H1 (cell line): ENCODE measurements around the gene SLC35B4. TPM values are rescaled to one million over a fixed set of nuclear protein-coding genes. Genes with fewer than 3 reads are reported as not detected.

Experiments used
- CTCF ChIA-PET: fragments of 300-600 bp; sonication (Branson Sonifier 250); formaldehyde crosslinking; loops from one replicate; lab custom pipeline; 2021; ENCODE audit not compliant: partially characterized antibody; lab: Charles Lee
- POLR2A ChIA-PET: fragments of 300-600 bp; sonication (Branson Sonifier 250); formaldehyde crosslinking; loops from one replicate; lab custom pipeline; 2021; ENCODE audit warnings: inconsistent platforms; ENCODE audit not compliant: partially characterized antibody; lab: Charles Lee
- DNase-seq, 2 experiments: peaks; one replicate each; pipeline versions ENCODE4 v3.0.0 to v3.0.0-alpha.2; 2010 to 2022; ENCODE audit warnings: low spot score in 2 of 2, low read depth in 1 of 2, mixed read lengths in 1 of 2
- FAIRE-seq: peaks from 2 replicates; lab custom pipeline; 2011; peaks lifted over from hg19 to GRCh38; lab: Jason Lieb, UNC
- H2AFZ ChIP-seq: 2 replicates; pipeline ENCODE4 v1.8.1; 2012; ENCODE audit warnings: low read length, inconsistent platforms
- H2AK5ac ChIP-seq: 2 replicates; pipeline ENCODE4 v1.6.1; 2013; ENCODE audit warnings: low read depth, low read length
- H2BK120ac ChIP-seq: replicated peaks from 2 replicates; pipeline ENCODE3; 2013; ENCODE audit warnings: low read depth, low read length, inconsistent platforms
- H2BK12ac ChIP-seq: 2 replicates; pipeline ENCODE4 v1.6.1; 2013; ENCODE audit warnings: low read depth, low read length
- H2BK15ac ChIP-seq: 2 replicates; pipeline ENCODE4 v1.6.1; 2013; ENCODE audit warnings: low read length
- H2BK20ac ChIP-seq: 2 replicates; pipeline ENCODE4 v1.6.1; 2013; ENCODE audit warnings: low read length
- H2BK5ac ChIP-seq: 2 replicates; pipeline ENCODE4 v1.6.1; 2013; ENCODE audit warnings: low read depth, low read length
- H3K14ac ChIP-seq: 2 replicates; pipeline ENCODE4 v1.6.1; 2013; ENCODE audit warnings: inconsistent platforms; ENCODE audit not compliant: insufficient read length
- H3K18ac ChIP-seq: 2 replicates; pipeline ENCODE4 v1.6.1; 2013; ENCODE audit warnings: low read length; ENCODE audit errors: extremely low read depth
- H3K23ac ChIP-seq: 2 replicates; pipeline ENCODE4 v1.6.1; 2013; ENCODE audit warnings: inconsistent platforms; ENCODE audit not compliant: insufficient read length
- H3K23me2 ChIP-seq: 2 replicates; pipeline ENCODE4 v1.6.1; 2013; ENCODE audit warnings: low read depth, low read length
- H3K27ac ChIP-seq: 2 replicates; pipeline ENCODE4 v1.6.1; 2011; ENCODE audit warnings: low read depth, low read length, inconsistent platforms
- H3K27me3 ChIP-seq, 4 experiments: replicated peaks in 1 of 4; 1 replicate in 1 of 4; 2 replicates in 3 of 4; pipeline versions ENCODE4 v1.6.1 to v1.8.1; 2011 to 2013; ENCODE audit warnings: low read length in 3 of 4, mild to moderate bottlenecking in 3 of 4, inconsistent platforms in 2 of 4, mixed read lengths in 2 of 4, moderate library complexity in 1 of 4; ENCODE audit not compliant: control insufficient read depth in 3 of 4, insufficient read depth in 3 of 4; ENCODE audit errors: extremely low read depth in 1 of 4
- H3K36me3 ChIP-seq, 4 experiments: 2 replicates each; pipeline versions ENCODE4 v1.6.1 to v1.8.1; 2011 to 2013; ENCODE audit warnings: mild to moderate bottlenecking in 4 of 4, low read length in 3 of 4, moderate library complexity in 2 of 4, control low read depth in 1 of 4, inconsistent platforms in 1 of 4; ENCODE audit not compliant: insufficient read depth in 4 of 4, control insufficient read depth in 2 of 4
- H3K4ac ChIP-seq: replicated peaks from 2 replicates; pipeline ENCODE3; 2013; ENCODE audit warnings: low read length, low read depth, mixed read lengths, inconsistent platforms; ENCODE audit not compliant: insufficient read length
- H3K4me1 ChIP-seq, 4 experiments: replicated peaks in 1 of 4; 1 replicate in 1 of 4; 2 replicates in 3 of 4; pipeline versions ENCODE4 v1.6.1 to v1.8.1; 2011 to 2013; ENCODE audit warnings: low read length in 3 of 4, inconsistent platforms in 2 of 4, mixed read lengths in 1 of 4; ENCODE audit not compliant: insufficient read depth in 4 of 4, control insufficient read depth in 3 of 4
- H3K4me2 ChIP-seq, 2 experiments: 2 replicates each; pipeline versions ENCODE4 v1.6.1 to v1.8.1; 2011 to 2013; ENCODE audit warnings: low read depth in 2 of 2, low read length in 2 of 2, control low read depth in 1 of 2, inconsistent platforms in 1 of 2, mild to moderate bottlenecking in 1 of 2; ENCODE audit not compliant: insufficient read depth in 1 of 2
- H3K4me3 ChIP-seq, 4 experiments: fragments of 200-600, 300-600 bp in 1 of 4; sonication (generic), shearing (Covaris generic), sonication (Bioruptor Twin) in 1 of 4; 2 replicates each; pipeline versions ENCODE4 v1.5.1 to v1.8.1; 2011 to 2016; ENCODE audit warnings: low read length in 4 of 4, low read depth in 3 of 4, control low read depth in 2 of 4, inconsistent platforms in 2 of 4, mild to moderate bottlenecking in 2 of 4, mixed read lengths in 1 of 4, moderate library complexity in 1 of 4; ENCODE audit not compliant: insufficient read depth in 2 of 4; ENCODE audit errors: extremely low read depth in 1 of 4
- H3K56ac ChIP-seq: replicated peaks from 2 replicates; pipeline ENCODE3; 2013; ENCODE audit warnings: low read depth, mild to moderate bottlenecking, mixed read lengths, low read length, inconsistent platforms; ENCODE audit not compliant: insufficient read length
- H3K79me1 ChIP-seq: 2 replicates; pipeline ENCODE4 v1.6.1; 2013; ENCODE audit warnings: low read depth, low read length, control low read depth
- H3K79me2 ChIP-seq, 2 experiments: 2 replicates each; pipeline versions ENCODE4 v1.6.1 to v1.8.1; 2012 to 2013; ENCODE audit warnings: low read length in 2 of 2, mild to moderate bottlenecking in 2 of 2, inconsistent platforms in 1 of 2; ENCODE audit not compliant: insufficient read depth in 2 of 2, control insufficient read depth in 1 of 2
- H3K9ac ChIP-seq, 4 experiments: replicated peaks in 1 of 4; 1 replicate in 1 of 4; 2 replicates in 3 of 4; pipeline versions ENCODE4 v1.6.1 to v1.8.1; 2011 to 2013; ENCODE audit warnings: low read depth in 3 of 4, low read length in 3 of 4, control low read depth in 2 of 4, mild to moderate bottlenecking in 2 of 4, moderate library complexity in 2 of 4, inconsistent platforms in 1 of 4; ENCODE audit errors: extremely low read depth in 1 of 4
- H3K9me3 ChIP-seq, 2 experiments: 2 replicates each; pipeline versions ENCODE4 v1.6.1 to v1.8.1; 2012 to 2013; ENCODE audit warnings: mild to moderate bottlenecking in 2 of 2, moderate library complexity in 2 of 2, control low read depth in 1 of 2, inconsistent platforms in 1 of 2, low read depth in 1 of 2, low read length in 1 of 2, mixed read lengths in 1 of 2; ENCODE audit not compliant: insufficient read depth in 2 of 2
- H4K20me1 ChIP-seq, 2 experiments: replicated peaks in 1 of 2; 2 replicates each; pipeline versions ENCODE3 to v1.8.1; 2011 to 2013; ENCODE audit warnings: inconsistent platforms in 2 of 2, low read length in 2 of 2, mild to moderate bottlenecking in 1 of 2; ENCODE audit not compliant: insufficient read depth in 2 of 2, control insufficient read depth in 1 of 2
- H4K5ac ChIP-seq: 2 replicates; pipeline ENCODE4 v1.6.1; 2013; ENCODE audit warnings: low read length, low read depth, mixed read lengths, inconsistent platforms; ENCODE audit not compliant: insufficient read length
- H4K8ac ChIP-seq: 2 replicates; pipeline ENCODE4 v1.8.0; 2013; ENCODE audit warnings: mild to moderate bottlenecking, moderate library complexity, low read length, inconsistent platforms; ENCODE audit not compliant: insufficient read depth; ENCODE audit errors: extremely low read depth
- H4K91ac ChIP-seq: replicated peaks from 2 replicates; pipeline ENCODE3; 2013; ENCODE audit warnings: low read length, mixed read lengths, inconsistent platforms; ENCODE audit not compliant: insufficient read length
- CHD1 ChIP-seq: IDR thresholded peaks from 2 replicates; pipeline ENCODE4 v1.6.1; 2012; ENCODE audit warnings: low read depth, low read length, improper control_type of control experiment
- RAD21 ChIP-seq, 2 experiments: IDR thresholded peaks in 1 of 2; conservative IDR thresholded peaks in 1 of 2; 2 replicates each; pipeline ENCODE4 v1.6.1; 2011; ENCODE audit warnings: low read depth in 2 of 2, low read length in 2 of 2, improper control_type of control experiment in 1 of 2, inconsistent platforms in 1 of 2, mild to moderate bottlenecking in 1 of 2, moderate library complexity in 1 of 2
- SP4 ChIP-seq: IDR thresholded peaks from 2 replicates; pipeline ENCODE4 v1.6.1; 2012; ENCODE audit warnings: low read length, inconsistent platforms
- SRF ChIP-seq: IDR thresholded peaks from 2 replicates; pipeline ENCODE4 v1.6.1; 2011; ENCODE audit warnings: mild to moderate bottlenecking, low read depth, low read length, moderate library complexity
- WGBS, 2 experiments: shearing (Covaris generic) in 1 of 2; methylation state at CpG; one replicate each; pipeline versions ENCODE4 v1.1.6 to v1.1.7; 2013 to 2015; ENCODE audit warnings: low lambda C conversion rate in 2 of 2, mixed read lengths in 2 of 2, inconsistent platforms in 1 of 2, low coverage in 1 of 2, missing lambda C conversion rate in 1 of 2; ENCODE audit not compliant: insufficient replicate concordance in 2 of 2, insufficient coverage in 1 of 2, insufficient read length in 1 of 2; ENCODE audit errors: extremely low coverage in 1 of 2, missing lambda C conversion rate in 1 of 2; 5-methylcytosine and 5-hydroxymethylcytosine counted together
- polyA plus RNA-seq, 7 experiments: library from polyadenylated mRNA; depleted of rRNA in 3 of 7; stranded (reverse) in 5 of 7; unstranded in 2 of 7; fragments of >200 nt in 5 of 7; fragments of 200-250 nt in 2 of 7; gene quantifications; 1 replicate in 5 of 7; 2 replicates in 1 of 7; 4 replicates in 1 of 7; pipeline versions ENCODE4 v1.2.1 to v1.2.3, GENCODE V29; 2011 to 2013; ENCODE audit warnings: missing spikeins in 2 of 7, mixed read lengths in 2 of 7
- total RNA-seq: library from RNA; stranded (reverse); fragmentation: NEBNext Ultra II Directional; extraction: Animal tissue kit (Norgen Biotek cat#: 25700); gene quantifications from 2 replicates; pipeline ENCODE4 v1.2.1, GENCODE V29; 2021
- TF ChIP-seq, protein P1 (sequence below): IDR thresholded peaks from 2 replicates; pipeline ENCODE4 v1.6.1; 2012; ENCODE audit warnings: low read length, inconsistent platforms
- TF ChIP-seq, protein P2 (sequence below), 3 experiments: IDR thresholded peaks; 1 replicate in 2 of 3; 2 replicates in 1 of 3; pipeline versions ENCODE4 v1.5.1 to v1.6.1; 2011; ENCODE audit warnings: low read length in 3 of 3, mild to moderate bottlenecking in 3 of 3, inconsistent platforms in 2 of 3, low read depth in 1 of 3, moderate library complexity in 1 of 3; ENCODE audit not compliant: insufficient read depth in 1 of 3; ENCODE audit errors: control extremely low read depth in 1 of 3

Gene SLC35B4
- total and polyA plus RNA-seq, 2 of the 8 experiments (the other 6 are each of a cell fraction or from before 2014, with no cell fraction given): 28.9 to 34.6 TPM

DNA sequence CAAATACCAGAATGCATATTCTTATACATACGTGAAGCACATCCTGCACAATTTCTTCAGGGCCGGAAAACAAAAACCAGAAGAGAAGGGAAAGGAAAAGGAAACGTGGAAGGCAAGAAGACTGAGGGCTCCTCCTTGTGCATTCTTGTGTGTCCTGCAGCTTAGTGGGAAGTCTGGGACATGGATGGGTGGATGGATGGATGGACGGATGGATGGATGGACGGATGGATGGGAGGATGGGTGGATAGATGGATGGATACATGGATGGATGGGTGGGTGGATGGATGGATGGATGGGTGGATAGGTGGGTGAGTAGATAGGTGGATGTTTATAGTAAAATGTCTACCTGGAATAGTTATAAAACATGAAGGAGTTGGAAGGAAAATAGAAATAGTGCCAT, 30.8 kb upstream of the SLC35B4 start:
- H3K23ac ChIP-seq: no peak overlapping the region
- no peak overlapping the region for H2BK5ac ChIP-seq
- no peaks in the 10 kb centered on the region for H3K79me2 ChIP-seq
- no peak overlapping the region for H3K56ac ChIP-seq
- no peak overlapping the region for H4K5ac ChIP-seq
- no peak overlapping the region for H2BK20ac ChIP-seq
- DNase-seq (no peak), FAIRE-seq (no peak)
- H4K91ac ChIP-seq: no peak overlapping the region
- H2BK12ac ChIP-seq: no peak overlapping the region
- H3K23me2 ChIP-seq: peaks cover 2% of the 10 kb centered on the region; the same call in 1 of the 2 replicates
- H2AFZ ChIP-seq: no peak overlapping the region
- no peak overlapping the region for H3K4me2 ChIP-seq
- TF ChIP-seq, protein P1, sequence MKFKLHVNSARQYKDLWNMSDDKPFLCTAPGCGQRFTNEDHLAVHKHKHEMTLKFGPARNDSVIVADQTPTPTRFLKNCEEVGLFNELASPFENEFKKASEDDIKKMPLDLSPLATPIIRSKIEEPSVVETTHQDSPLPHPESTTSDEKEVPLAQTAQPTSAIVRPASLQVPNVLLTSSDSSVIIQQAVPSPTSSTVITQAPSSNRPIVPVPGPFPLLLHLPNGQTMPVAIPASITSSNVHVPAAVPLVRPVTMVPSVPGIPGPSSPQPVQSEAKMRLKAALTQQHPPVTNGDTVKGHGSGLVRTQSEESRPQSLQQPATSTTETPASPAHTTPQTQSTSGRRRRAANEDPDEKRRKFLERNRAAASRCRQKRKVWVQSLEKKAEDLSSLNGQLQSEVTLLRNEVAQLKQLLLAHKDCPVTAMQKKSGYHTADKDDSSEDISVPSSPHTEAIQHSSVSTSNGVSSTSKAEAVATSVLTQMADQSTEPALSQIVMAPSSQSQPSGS: no peak
- TF ChIP-seq, protein P2, sequence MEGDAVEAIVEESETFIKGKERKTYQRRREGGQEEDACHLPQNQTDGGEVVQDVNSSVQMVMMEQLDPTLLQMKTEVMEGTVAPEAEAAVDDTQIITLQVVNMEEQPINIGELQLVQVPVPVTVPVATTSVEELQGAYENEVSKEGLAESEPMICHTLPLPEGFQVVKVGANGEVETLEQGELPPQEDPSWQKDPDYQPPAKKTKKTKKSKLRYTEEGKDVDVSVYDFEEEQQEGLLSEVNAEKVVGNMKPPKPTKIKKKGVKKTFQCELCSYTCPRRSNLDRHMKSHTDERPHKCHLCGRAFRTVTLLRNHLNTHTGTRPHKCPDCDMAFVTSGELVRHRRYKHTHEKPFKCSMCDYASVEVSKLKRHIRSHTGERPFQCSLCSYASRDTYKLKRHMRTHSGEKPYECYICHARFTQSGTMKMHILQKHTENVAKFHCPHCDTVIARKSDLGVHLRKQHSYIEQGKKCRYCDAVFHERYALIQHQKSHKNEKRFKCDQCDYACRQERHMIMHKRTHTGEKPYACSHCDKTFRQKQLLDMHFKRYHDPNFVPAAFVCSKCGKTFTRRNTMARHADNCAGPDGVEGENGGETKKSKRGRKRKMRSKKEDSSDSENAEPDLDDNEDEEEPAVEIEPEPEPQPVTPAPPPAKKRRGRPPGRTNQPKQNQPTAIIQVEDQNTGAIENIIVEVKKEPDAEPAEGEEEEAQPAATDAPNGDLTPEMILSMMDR (IDR thresholded peaks at IDR 0.05; ENCODE audit: control extremely low read depth in 1 of 3, insufficient read depth in 1 of 3, low read depth in 1 of 3, low read length in 3 of 3): peak in 1 of 3 experiments; percentile 12; a peak in 1 of 4 replicates
- TF ChIP-seq CHD1 (no peak), SRF (no peak), SP4 (no peak), RAD21 (IDR thresholded peaks at IDR 0.05 in 1 of 2, conservative IDR thresholded peaks at IDR 0.05 in 1 of 2; ENCODE audit: low read depth in 2 of 2, low read length in 2 of 2) (peak; percentile 26 to 35; a peak in 3 of 4 replicates)
- H2AK5ac ChIP-seq: no peak overlapping the region
- no peak overlapping the region for H2BK120ac ChIP-seq
- H4K20me1 ChIP-seq: no peaks in the 10 kb centered on the region
- no peaks in the 10 kb centered on the region for H3K36me3 ChIP-seq
- ChIA-PET CTCF (interaction anchor here (0.9 to 4.6 kb wide), 3 partner anchors 10 to 495 kb away, joined by 3 to 32 read pairs (median 4); no protein-coding TSS in a partner anchor), POLR2A (no interaction called here)
- H3K9ac ChIP-seq: no peak overlapping the region
- no peak overlapping the region for H3K4ac ChIP-seq
- no peaks in the 10 kb centered on the region for H3K79me1 ChIP-seq
- no peaks in the 10 kb centered on the region for H3K4me1 ChIP-seq
- H3K4me3 ChIP-seq: no peak overlapping the region
- no peak overlapping the region for H3K27ac ChIP-seq
- 95% methylated on average over 5 of the region's 5 CpGs; no CpG with 5 or more reads in 1 of the 2 experiments for WGBS, 2 experiments
- no peak overlapping the region for H2BK15ac ChIP-seq
- no peak overlapping the region for H4K8ac ChIP-seq
- H3K27me3 ChIP-seq: no peaks in the 10 kb centered on the region
- H3K14ac ChIP-seq: no peak overlapping the region
- H3K9me3 ChIP-seq: no peaks in the 10 kb centered on the region
- H3K18ac ChIP-seq: no peak overlapping the region
